Activated CD4-positive, alpha-beta T cell treated with anti-CD3 and anti-CD28 coated beads, Interleukin-2, amount 10 ng/mL, durations not matched to agents 7 days and 5 days (primary cell): ENCODE data around the gene LSG1. TPM values are rescaled to one million over a fixed set of nuclear protein-coding genes. Genes with fewer than 3 reads are reported as not detected.

Source experiments
- CTCF ChIA-PET: fragments of 350-600 bp; sonication (Branson Sonifier 250); formaldehyde crosslinking; loops from one replicate; lab custom pipeline; 2021; ENCODE audit warnings: antibody characterized with exemption; lab: Charles Lee
- POLR2A ChIA-PET: fragments of 350-600 bp; sonication (Branson Sonifier 250); formaldehyde crosslinking; loops from one replicate; lab custom pipeline; 2021; ENCODE audit warnings: antibody characterized with exemption; lab: Charles Lee
- DNase-seq: peaks from one replicate; pipeline ENCODE4 v3.0.0-alpha.2; 2020
- H3K27ac Mint-ChIP-seq: one replicate; pipeline ENCODE4 v1.8.0; 2021; ENCODE audit warnings: mild to moderate bottlenecking, moderate library complexity, mixed read lengths
- H3K27me3 Mint-ChIP-seq: one replicate; pipeline ENCODE4 v1.8.0; 2021; ENCODE audit warnings: mixed read lengths
- H3K36me3 Mint-ChIP-seq: one replicate; pipeline ENCODE4 v1.8.0; 2021; ENCODE audit warnings: low read depth, mixed read lengths
- H3K4me1 Mint-ChIP-seq: one replicate; pipeline ENCODE4 v1.8.0; 2021; ENCODE audit warnings: mixed read lengths
- H3K4me3 Mint-ChIP-seq: one replicate; pipeline ENCODE4 v1.8.0; 2021; ENCODE audit warnings: mild to moderate bottlenecking, moderate library complexity, mixed read lengths
- H3K9me3 Mint-ChIP-seq: one replicate; pipeline ENCODE4 v1.8.0; 2021; ENCODE audit warnings: mixed read lengths
- total RNA-seq, 2 experiments: library from RNA; stranded (reverse); gene quantifications; one replicate each; pipeline ENCODE4 v1.2.3, GENCODE V29; 2021

The LSG1 gene
- 10 to 100 TPM; 42.5 to 44.6 TPM for total RNA-seq

DNA sequence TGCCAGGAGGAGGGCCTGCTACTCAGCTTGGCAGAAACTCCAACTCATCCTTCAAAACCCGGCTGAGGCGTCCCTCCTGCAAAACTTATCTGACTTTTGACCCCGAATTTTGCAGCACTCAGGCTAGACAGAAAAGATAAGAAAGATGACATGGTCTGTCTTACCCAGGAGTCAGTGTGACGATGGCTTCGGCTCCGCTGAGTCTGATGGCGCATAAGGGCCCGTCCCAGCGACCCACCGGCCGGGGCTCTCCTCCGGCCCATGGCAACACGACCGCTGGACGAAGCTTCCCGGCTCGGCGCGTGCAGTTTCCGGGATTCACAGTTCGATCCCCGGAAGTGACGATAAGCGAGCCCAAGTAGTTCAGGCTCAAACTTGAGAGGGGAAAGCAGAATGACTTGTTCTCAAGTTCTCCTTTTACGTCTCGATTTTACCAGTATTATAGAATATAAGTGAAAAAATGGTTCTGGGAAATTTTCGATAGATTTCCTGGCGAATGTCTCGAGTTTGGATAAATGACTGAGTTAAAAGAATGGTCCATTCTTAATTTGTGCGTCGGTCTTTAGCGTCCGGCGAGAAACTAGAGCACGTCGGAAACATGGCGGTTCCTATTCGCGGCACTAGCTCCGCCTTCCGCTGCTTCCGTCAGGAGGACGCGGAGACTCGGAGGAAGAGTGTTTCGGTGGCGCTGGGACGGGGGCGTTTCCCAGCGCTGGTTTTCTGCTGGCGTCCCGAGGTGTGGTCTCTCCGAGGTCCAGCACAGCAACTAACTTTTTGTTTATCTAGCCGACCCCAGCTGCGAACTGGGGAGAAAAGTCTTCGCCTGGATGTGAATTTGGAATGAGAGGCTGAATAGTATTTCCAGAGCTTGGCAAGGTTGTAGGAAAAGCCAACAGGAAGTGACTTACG is at the start of gene LSG1:
TSS of gene LSG1 (minus strand) at position 292 of the 909 bp plus-strand sequence. CDS start at position 263, 29 bp downstream.
- CTCF ChIA-PET, result interaction anchor here (0.6 to 5.0 kb wide), 19 partner anchors 8 to 871 kb away, joined by 3 to 59 read pairs (median 5); partner anchors contain the start of genes FAM43A, PPP1R2, TMEM44 and XXYLT1
- Mint-ChIP-seq H3K4me3 (peak within 1 kb of the TSS; percentile 96), H3K4me1 (peaks cover 44% of the 10 kb centered on the region), H3K27me3 (peaks cover 5% of the 10 kb centered on the region), H3K36me3 (peaks cover 14% of the 10 kb centered on the region), H3K9me3 (no peaks in the 10 kb centered on the region), H3K27ac (peak within 1 kb of the TSS; percentile 99)
- peak; percentile 92 for DNase-seq
- POLR2A ChIA-PET, result interaction anchor here (0.6 kb wide), 1 partner anchor 735 kb away, joined by 4 read pairs; no protein-coding TSS in a partner anchor

DNA sequence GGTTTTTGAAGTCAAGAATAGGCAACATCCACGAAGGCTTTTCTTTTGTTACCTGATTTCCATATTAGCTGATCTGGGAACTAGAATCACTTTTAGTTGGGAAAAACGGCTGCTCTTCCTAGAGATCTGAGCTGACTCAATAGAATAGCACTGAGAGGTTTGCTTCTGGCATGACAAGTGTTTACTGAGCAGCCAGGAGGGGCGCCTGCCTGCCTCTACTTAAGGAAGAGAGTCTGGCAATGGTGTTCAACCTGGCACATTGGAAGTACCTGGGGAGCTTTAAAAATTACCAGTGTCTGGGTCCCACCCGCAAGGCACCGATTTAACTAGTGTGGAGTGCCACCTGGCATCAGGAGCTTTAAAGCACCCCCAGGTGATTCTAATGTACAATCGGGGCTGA is 48.1 kb upstream of the LSG1 start:
- no peak for DNase-seq
- H3K9me3 Mint-ChIP-seq, result no peaks in the 10 kb centered on the region
- POLR2A ChIA-PET, result no interaction called here

DNA sequence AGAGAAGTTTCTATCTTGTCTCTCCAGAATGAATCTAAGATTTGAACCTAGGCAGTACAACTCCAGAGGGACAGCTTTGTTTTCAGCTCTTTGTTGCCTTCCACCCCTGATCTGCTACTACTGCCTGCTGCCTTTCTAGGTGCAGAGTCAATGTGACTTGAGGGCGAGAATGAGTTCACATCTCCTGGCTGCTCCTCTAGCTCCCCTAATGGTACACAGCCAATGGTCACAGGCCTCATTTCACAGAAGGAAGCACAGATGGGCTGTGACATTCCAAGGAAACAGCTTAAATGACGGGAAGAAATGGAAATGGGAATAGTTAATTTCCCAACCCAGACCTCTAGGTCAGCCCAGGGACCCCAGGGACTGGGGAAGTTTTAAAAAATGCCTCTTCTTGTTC is 46.1 kb upstream of the LSG1 start:
- H3K4me1 Mint-ChIP-seq, result no peaks in the 10 kb centered on the region
- ChIA-PET CTCF (no interaction called here), POLR2A (no interaction called here)
- H3K27ac Mint-ChIP-seq, result no peak overlapping the region
- no peak for DNase-seq
- no peaks in the 10 kb centered on the region for H3K9me3 Mint-ChIP-seq
- no peaks in the 10 kb centered on the region for H3K36me3 Mint-ChIP-seq
- H3K4me3 Mint-ChIP-seq, result no peak overlapping the region
- H3K27me3 Mint-ChIP-seq, result peaks cover 6% of the 10 kb centered on the region

More for the DNA sequence above, 48.1 kb upstream of the LSG1 start:
- Mint-ChIP-seq H3K36me3 (no peaks in the 10 kb centered on the region), H3K4me1 (no peaks in the 10 kb centered on the region), H3K27ac (no peak overlapping the region), H3K27me3 (peaks cover 4% of the 10 kb centered on the region), H3K4me3 (no peak overlapping the region)
- CTCF ChIA-PET, result interaction anchor here (1.1 kb wide), 2 partner anchors 18 to 74 kb away, joined by 3 to 4 read pairs; no protein-coding TSS in a partner anchor

DNA sequence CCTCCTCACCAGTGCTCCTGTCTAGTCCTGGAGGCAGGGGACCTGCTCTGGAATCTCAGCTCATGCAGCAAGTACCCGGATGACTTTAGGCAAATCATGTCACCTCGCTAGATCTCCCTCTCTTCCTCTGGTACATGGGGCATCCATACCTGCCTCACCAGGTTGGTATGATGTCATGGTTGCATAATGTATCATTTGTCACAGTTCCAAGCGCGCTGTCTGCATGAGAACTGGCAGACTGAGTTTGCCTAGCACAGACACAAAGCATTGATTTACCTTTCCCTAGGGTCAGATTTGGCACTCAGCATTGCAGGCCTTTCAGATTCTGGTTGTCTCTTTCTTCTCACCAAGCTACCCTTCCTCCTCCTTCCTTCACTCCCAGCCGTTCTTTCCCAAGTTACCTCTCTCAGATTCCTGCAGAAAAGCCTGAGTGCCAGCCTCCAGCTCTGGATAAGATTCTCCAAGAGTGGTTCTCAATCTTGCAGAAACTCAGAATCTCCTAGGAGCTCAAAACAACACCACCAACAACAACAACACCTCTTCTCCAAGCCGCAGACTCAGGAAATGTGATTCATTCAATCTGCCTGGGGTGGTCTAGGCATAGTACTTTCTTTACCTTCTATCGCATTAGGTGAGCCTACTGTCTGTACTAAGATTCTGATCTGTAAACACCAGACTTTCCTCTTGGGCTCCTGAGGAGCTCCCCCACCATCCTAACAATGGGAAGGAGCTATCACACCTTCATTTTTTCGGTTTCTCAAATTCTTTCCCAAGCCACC is 43.2 kb upstream of the LSG1 start:
- Mint-ChIP-seq H3K27ac (no peak overlapping the region), H3K4me1 (no peaks in the 10 kb centered on the region), H3K9me3 (no peaks in the 10 kb centered on the region), H3K36me3 (no peaks in the 10 kb centered on the region), H3K4me3 (no peak overlapping the region), H3K27me3 (peaks cover 4% of the 10 kb centered on the region)
- ChIA-PET CTCF (interaction anchor here (0.9 to 1.3 kb wide), 2 partner anchors 22 to 28 kb away, joined by 3 read pairs; no protein-coding TSS in a partner anchor), POLR2A (no interaction called here)
- DNase-seq, result no peak

DNA sequence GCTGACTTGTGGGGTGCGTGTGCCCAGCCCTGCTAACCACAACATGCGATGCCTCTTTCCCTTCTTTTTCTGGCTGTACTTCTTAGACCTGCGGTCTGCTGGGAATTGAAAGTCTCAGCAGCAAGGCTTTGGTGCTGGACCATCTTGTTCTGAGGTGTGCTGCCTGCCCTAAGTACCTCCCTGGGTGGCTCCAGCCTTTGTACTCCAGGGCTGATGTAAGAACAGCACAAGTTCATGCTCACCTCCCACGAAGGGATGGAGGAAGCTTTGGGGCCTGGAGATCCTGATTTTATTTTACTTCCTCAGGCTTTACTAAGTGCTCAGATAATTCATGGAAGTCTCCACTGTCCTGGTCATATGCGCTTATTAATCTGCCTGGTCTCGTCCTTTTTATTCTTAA is 42.6 kb upstream of the LSG1 start:
- no peaks in the 10 kb centered on the region for H3K36me3 Mint-ChIP-seq
- POLR2A ChIA-PET, result no interaction called here
- peaks cover 4% of the 10 kb centered on the region for H3K27me3 Mint-ChIP-seq
- H3K9me3 Mint-ChIP-seq, result no peaks in the 10 kb centered on the region
- H3K4me1 Mint-ChIP-seq, result no peaks in the 10 kb centered on the region
- CTCF ChIA-PET, result interaction anchor here (0.9 kb wide), 1 partner anchor 29 kb away, joined by 3 read pairs; no protein-coding TSS in a partner anchor
- no peak overlapping the region for H3K27ac Mint-ChIP-seq
- no peak overlapping the region for H3K4me3 Mint-ChIP-seq
- DNase-seq, result no peak

DNA sequence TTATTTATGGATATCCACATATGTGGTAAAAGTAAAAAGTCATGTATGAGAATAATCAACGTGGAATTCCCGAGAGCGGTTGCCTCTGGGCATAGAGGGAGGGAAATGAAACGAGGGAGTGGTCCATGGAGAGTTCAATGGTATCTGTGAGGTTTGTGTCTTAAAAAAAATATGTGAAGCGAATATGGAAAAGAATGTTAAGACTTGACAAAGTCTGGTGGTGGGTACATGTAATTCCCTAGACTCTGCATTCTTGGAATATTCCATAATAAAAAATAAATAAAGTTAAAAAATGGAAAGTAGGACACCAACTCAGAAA is 42.1 kb upstream of the LSG1 start:
- H3K36me3 Mint-ChIP-seq, result no peaks in the 10 kb centered on the region
- H3K4me1 Mint-ChIP-seq, result no peaks in the 10 kb centered on the region
- H3K27me3 Mint-ChIP-seq, result peaks cover 4% of the 10 kb centered on the region
- CTCF ChIA-PET, result no interaction called here
- H3K4me3 Mint-ChIP-seq, result no peak overlapping the region
- no peak overlapping the region for H3K27ac Mint-ChIP-seq
- POLR2A ChIA-PET, result no interaction called here
- DNase-seq, result no peak
- H3K9me3 Mint-ChIP-seq, result no peaks in the 10 kb centered on the region

DNA sequence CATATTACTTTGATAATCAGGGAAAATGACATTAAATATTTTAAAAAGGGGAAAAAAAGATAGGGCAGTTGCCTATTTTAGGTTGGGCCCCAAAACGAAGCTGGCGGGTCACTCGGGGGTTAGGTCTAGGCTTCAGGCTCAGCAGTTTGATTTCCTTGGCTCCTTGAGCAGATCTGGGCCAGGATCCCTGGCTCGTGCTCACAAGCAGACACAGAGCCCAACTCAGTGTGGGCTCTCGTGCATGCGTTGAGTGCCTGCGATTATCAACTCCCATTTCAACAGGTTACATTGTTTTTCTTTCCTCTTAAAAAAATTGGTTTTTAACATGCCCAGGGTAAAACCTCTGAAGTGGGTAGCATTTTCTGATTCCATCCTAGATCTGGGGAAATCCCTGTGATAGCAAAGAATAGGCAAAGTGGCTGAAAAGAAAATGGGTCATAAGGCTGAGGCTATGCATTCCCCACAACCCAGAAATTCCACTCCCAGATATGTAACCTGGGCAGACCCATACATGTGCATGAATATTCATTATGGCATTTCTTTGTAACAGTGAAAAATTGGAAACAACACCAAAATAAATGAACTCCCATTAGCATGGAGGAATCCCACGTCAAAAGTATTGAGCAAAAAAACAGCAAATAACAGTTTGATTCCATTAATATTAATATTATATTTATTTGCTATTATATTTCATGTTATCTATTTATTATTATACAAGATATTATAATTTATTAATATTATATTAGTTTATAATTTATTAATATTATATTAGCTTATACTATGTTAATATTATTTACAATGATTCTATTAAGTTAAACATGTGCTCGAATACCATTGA is 41.5 kb upstream of the LSG1 start:
- Mint-ChIP-seq H3K27ac (no peak overlapping the region), H3K9me3 (no peaks in the 10 kb centered on the region), H3K27me3 (peaks cover 4% of the 10 kb centered on the region), H3K36me3 (no peaks in the 10 kb centered on the region), H3K4me1 (no peaks in the 10 kb centered on the region), H3K4me3 (no peak overlapping the region)
- no peak for DNase-seq
- POLR2A ChIA-PET, result no interaction called here
- CTCF ChIA-PET, result no interaction called here

DNA sequence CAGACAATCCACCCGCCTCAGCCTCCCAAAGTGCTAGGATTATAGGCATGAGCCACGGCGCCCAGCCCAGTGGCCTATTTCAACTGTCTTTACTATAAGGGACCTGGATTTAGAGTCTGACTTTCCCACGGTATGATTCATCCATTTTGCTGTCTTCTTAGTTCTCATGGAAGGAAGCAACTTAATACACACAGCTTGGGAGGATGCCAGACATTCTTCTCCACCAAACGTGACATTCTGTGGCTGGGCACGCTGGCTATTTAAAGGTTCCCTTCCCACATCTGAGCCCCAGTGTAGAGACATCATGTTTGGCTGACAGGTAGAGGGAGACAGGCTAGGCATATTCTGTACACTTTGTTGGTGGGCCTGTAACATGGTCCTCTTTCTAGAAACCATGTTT is 39.9 kb upstream of the LSG1 start:
- Mint-ChIP-seq H3K36me3 (no peaks in the 10 kb centered on the region), H3K4me3 (no peak overlapping the region), H3K4me1 (no peaks in the 10 kb centered on the region), H3K9me3 (no peaks in the 10 kb centered on the region), H3K27ac (no peak overlapping the region), H3K27me3 (peaks cover 2% of the 10 kb centered on the region)
- ChIA-PET CTCF (no interaction called here), POLR2A (no interaction called here)
- no peak for DNase-seq

DNA sequence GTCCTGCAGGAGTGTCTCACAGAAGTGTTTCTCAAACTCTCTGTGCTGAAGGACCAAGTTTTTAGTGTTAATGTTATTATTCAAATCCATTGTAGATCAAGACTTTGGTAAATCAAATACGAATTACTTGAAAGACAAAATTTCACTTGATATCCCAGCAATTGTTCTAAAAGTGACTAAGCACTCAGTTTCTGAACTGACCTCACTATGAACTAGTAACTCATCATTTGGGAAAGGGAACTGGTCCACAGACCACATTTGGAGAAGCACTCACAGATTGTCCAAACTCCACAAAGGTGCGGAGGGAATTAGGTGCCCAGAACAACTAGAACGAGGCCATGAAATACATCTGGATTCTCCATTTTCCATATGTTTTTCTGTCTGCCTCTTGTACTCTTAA is 39.3 kb upstream of the LSG1 start:
- H3K36me3 Mint-ChIP-seq, result no peaks in the 10 kb centered on the region
- H3K9me3 Mint-ChIP-seq, result no peaks in the 10 kb centered on the region
- peaks cover 2% of the 10 kb centered on the region for H3K27me3 Mint-ChIP-seq
- no peaks in the 10 kb centered on the region for H3K4me1 Mint-ChIP-seq
- no peak overlapping the region for H3K27ac Mint-ChIP-seq
- ChIA-PET POLR2A (no interaction called here), CTCF (no interaction called here)
- H3K4me3 Mint-ChIP-seq, result no peak overlapping the region
- DNase-seq, result no peak

DNA sequence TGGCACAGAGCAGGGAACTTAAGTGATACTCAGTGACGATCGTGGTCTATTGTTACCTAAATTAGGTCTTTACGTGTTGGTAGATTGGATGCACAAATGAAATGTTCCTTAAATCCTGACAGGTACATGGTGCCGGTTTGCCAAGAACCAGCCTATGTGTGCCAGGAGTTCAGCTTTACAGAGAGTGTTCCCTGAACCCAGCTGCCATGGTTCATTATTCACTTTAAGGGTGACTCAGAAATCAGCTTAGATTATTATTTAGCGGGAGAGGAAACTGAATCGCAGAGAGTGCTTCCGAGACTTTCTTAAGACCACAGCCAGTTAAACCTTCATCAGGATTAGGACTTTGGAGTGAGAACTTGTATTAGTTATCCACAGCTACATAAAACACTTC is 35.2 kb upstream of the LSG1 start:
- ChIA-PET CTCF (interaction anchor here (0.6 to 2.6 kb wide), 4 partner anchors 8 to 311 kb away, joined by 3 to 9 read pairs (median 4); no protein-coding TSS in a partner anchor), POLR2A (no interaction called here)
- DNase-seq, result no peak
- Mint-ChIP-seq H3K27ac (no peak overlapping the region), H3K9me3 (no peaks in the 10 kb centered on the region), H3K36me3 (no peaks in the 10 kb centered on the region), H3K4me3 (no peak overlapping the region), H3K4me1 (no peaks in the 10 kb centered on the region), H3K27me3 (no peaks in the 10 kb centered on the region)

DNA sequence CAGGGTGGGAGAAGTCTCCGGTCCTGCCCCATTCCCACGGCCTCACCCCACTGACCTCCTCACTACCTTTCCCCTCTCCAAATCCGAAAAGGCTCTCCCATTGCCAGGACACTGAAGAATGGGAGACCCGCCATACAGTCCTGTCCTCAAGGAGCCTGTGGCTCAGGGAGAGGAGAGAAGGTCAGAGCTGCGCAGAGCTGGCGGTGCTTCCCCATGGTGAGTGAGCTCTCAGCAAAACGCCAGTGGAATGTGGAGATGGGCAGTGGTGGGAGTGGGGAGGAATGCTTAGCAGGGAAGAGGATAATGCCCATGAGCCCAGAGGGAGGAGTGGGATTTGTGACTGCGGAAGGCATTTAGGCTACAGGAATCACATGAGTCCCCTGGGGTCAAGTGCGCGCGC is 33.8 kb upstream of the LSG1 start:
- ChIA-PET CTCF (interaction anchor here (1.1 to 2.6 kb wide), 3 partner anchors 18 to 23 kb away, joined by 3 to 9 read pairs (median 4); no protein-coding TSS in a partner anchor), POLR2A (no interaction called here)
- no peak overlapping the region for H3K4me3 Mint-ChIP-seq
- no peaks in the 10 kb centered on the region for H3K9me3 Mint-ChIP-seq
- no peaks in the 10 kb centered on the region for H3K4me1 Mint-ChIP-seq
- H3K27ac Mint-ChIP-seq, result no peak overlapping the region
- H3K27me3 Mint-ChIP-seq, result no peaks in the 10 kb centered on the region
- no peaks in the 10 kb centered on the region for H3K36me3 Mint-ChIP-seq
- no peak for DNase-seq

DNA sequence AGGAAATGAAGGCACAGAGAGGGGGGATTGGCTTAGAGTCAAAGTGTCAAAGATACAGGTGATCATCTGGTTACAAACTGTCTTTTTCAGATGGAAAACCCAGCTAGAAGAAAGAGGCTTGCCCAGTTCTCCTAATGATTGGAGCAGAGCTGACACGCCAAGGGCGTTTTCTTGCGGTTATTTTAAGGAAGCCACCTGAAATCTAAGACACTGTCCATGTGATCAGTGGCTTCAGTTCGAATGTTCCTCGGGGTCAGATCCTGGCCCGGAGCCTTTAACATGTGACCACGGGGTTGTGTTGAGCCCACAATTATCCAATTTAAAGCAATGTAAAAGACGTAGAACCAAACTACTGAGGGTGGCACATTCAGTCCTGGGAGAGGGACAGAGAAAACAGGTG is 33.2 kb upstream of the LSG1 start:
- CTCF ChIA-PET, result interaction anchor here (1.6 kb wide), 1 partner anchor 22 kb away, joined by 4 read pairs; no protein-coding TSS in a partner anchor
- no peaks in the 10 kb centered on the region for H3K36me3 Mint-ChIP-seq
- POLR2A ChIA-PET, result no interaction called here

More for the DNA sequence above, 33.2 kb upstream of the LSG1 start:
- Mint-ChIP-seq H3K27me3 (no peaks in the 10 kb centered on the region), H3K9me3 (no peaks in the 10 kb centered on the region), H3K4me1 (no peaks in the 10 kb centered on the region), H3K27ac (no peak overlapping the region), H3K4me3 (no peak overlapping the region)
- DNase-seq, result no peak
